Nephron (organoid): Measurements from ENCODE around the gene IWS1.
A peak's percentile ranks its signal among the peaks of the same experiment; 100 is the strongest.

ENCODE experiments used
- H3K27ac Mint-ChIP-seq, 3 experiments: 2 replicates each; pipeline ENCODE4 v1.8.0; 2020; ENCODE audit warnings: mixed read lengths in 3 of 3, mild to moderate bottlenecking in 2 of 3, moderate library complexity in 1 of 3
- H3K27me3 Mint-ChIP-seq: 2 replicates; pipeline ENCODE4 v1.8.0; 2021; ENCODE audit warnings: low read depth, mild to moderate bottlenecking, moderate library complexity, mixed read lengths
- H3K36me3 Mint-ChIP-seq: 2 replicates; pipeline ENCODE4 v1.8.0; 2020; ENCODE audit warnings: low read depth, mixed read lengths
- H3K4me1 Mint-ChIP-seq: 2 replicates; pipeline ENCODE4 v1.8.0; 2020; ENCODE audit warnings: mixed read lengths
- H3K4me3 Mint-ChIP-seq, 3 experiments: 2 replicates each; pipeline ENCODE4 v1.8.0; 2020; ENCODE audit warnings: mild to moderate bottlenecking in 3 of 3, mixed read lengths in 3 of 3, moderate library complexity in 2 of 3
- H3K9me3 Mint-ChIP-seq: 2 replicates; pipeline ENCODE4 v1.8.0; 2020; ENCODE audit warnings: mixed read lengths
- TF ChIP-seq, protein P1 (sequence below), 3 experiments: fragments of 200-600 bp; sonication (generic); IDR thresholded peaks; one replicate each; pipeline ENCODE4 v1.5.0; 2021; ENCODE audit warnings: antibody characterized with exemption in 3 of 3; ENCODE audit not compliant: unreplicated experiment in 3 of 3

Gene IWS1

DNA sequence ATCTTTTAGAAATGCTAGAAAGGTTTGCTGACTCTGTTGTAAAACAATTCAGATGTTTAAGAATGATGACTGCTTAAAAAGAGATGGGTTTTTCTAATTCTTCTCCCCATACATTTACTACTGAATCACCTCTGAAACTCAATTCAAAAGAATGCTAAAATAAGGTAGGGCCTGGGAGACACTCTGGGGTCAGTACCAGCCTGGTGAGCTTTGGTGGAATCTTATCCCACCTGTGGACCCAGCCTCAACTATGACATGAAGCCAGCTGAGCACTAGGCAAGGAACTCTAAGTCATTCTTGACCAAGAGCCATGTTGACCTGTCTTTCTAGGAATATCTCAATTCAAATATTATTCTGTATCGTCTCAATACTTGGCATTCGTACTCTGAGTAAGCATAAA is 44.3 kb downstream of the IWS1 start:
- Mint-ChIP-seq H3K4me3 (no peak overlapping the region), H3K4me1 (no peaks in the 10 kb centered on the region), H3K27me3 (no peaks in the 10 kb centered on the region), H3K9me3 (no peaks in the 10 kb centered on the region), H3K36me3 (peaks cover 49% of the 10 kb centered on the region), H3K27ac (no peak overlapping the region)
- TF ChIP-seq, protein P1, sequence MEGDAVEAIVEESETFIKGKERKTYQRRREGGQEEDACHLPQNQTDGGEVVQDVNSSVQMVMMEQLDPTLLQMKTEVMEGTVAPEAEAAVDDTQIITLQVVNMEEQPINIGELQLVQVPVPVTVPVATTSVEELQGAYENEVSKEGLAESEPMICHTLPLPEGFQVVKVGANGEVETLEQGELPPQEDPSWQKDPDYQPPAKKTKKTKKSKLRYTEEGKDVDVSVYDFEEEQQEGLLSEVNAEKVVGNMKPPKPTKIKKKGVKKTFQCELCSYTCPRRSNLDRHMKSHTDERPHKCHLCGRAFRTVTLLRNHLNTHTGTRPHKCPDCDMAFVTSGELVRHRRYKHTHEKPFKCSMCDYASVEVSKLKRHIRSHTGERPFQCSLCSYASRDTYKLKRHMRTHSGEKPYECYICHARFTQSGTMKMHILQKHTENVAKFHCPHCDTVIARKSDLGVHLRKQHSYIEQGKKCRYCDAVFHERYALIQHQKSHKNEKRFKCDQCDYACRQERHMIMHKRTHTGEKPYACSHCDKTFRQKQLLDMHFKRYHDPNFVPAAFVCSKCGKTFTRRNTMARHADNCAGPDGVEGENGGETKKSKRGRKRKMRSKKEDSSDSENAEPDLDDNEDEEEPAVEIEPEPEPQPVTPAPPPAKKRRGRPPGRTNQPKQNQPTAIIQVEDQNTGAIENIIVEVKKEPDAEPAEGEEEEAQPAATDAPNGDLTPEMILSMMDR (IDR thresholded peaks at IDR 0.05; ENCODE audit: unreplicated experiment in 3 of 3): no peak

GRCh38 chr2:127479866-127480743 is 46.2 kb downstream of the IWS1 start:
- H3K27me3 Mint-ChIP-seq: no peaks in the 10 kb centered on the region
- peaks cover 14% of the 10 kb centered on the region for H3K9me3 Mint-ChIP-seq
- TF ChIP-seq, protein P1 (IDR thresholded peaks at IDR 0.05; ENCODE audit: unreplicated experiment in 3 of 3): no peak
- H3K4me3 Mint-ChIP-seq: no peak overlapping the region
- no peaks in the 10 kb centered on the region for H3K4me1 Mint-ChIP-seq
- peak overlapping the region in 1 of 3 experiments; percentile 6 for H3K27ac Mint-ChIP-seq
- H3K36me3 Mint-ChIP-seq: peaks cover 52% of the 10 kb centered on the region

- Mint-ChIP-seq H3K4me1 (no peaks in the 10 kb centered on the region), H3K27ac (no peak overlapping the region), H3K9me3 (peaks cover 17% of the 10 kb centered on the region), H3K27me3 (no peaks in the 10 kb centered on the region), H3K36me3 (peaks cover 47% of the 10 kb centered on the region), H3K4me3 (no peak overlapping the region)
- TF ChIP-seq, protein P1 (IDR thresholded peaks at IDR 0.05; ENCODE audit: unreplicated experiment in 3 of 3): peak; percentile 66 to 79 (median 67)
These were observed 47.0 kb downstream of the IWS1 start for GRCh38 chr2:127479219-127479825.

GRCh38 chr2:127475788-127476187 is 50.5 kb downstream of the IWS1 start:
- TF ChIP-seq, protein P1 (IDR thresholded peaks at IDR 0.05; ENCODE audit: unreplicated experiment in 3 of 3): no peak
- no peak overlapping the region for H3K4me3 Mint-ChIP-seq
- peaks cover 24% of the 10 kb centered on the region for H3K36me3 Mint-ChIP-seq
- H3K9me3 Mint-ChIP-seq: peaks cover 17% of the 10 kb centered on the region
- H3K27ac Mint-ChIP-seq: no peak overlapping the region
- no peaks in the 10 kb centered on the region for H3K4me1 Mint-ChIP-seq
- H3K27me3 Mint-ChIP-seq: no peaks in the 10 kb centered on the region

DNA sequence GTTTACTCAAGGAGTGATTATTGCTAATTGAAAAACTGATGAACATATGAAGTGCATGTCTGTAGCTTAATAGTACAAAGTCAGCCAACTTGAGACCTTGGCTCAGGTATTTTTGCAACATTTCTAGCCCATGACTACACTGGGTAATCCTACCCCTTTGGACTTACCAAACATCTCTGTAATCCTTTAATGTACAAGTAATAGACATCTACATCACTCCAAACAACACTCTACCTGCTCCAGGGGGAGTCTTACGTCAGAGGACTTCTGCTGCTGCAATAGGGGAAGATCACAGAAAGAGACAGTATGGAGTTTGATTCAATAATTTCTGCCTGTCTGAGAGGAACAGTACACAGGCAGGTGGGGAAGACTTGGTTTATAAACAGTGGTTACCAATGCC is 54.0 kb downstream of the IWS1 start:
- Mint-ChIP-seq H3K4me1 (peaks cover 5% of the 10 kb centered on the region), H3K9me3 (peaks cover 17% of the 10 kb centered on the region), H3K4me3 (no peak overlapping the region), H3K36me3 (peaks cover 39% of the 10 kb centered on the region), H3K27ac (no peak overlapping the region), H3K27me3 (no peaks in the 10 kb centered on the region)
- TF ChIP-seq, protein P1 (IDR thresholded peaks at IDR 0.05; ENCODE audit: unreplicated experiment in 3 of 3): no peak
